Measurements from ENCODE around the gene MOGAT2. TPM values are rescaled to one million over a fixed set of nuclear protein-coding genes. Genes with fewer than 3 reads are reported as not detected.

MOGAT2 gene
- total RNA-seq, 1 experiment from 2014 or later, result 0.12 TPM

DNA sequence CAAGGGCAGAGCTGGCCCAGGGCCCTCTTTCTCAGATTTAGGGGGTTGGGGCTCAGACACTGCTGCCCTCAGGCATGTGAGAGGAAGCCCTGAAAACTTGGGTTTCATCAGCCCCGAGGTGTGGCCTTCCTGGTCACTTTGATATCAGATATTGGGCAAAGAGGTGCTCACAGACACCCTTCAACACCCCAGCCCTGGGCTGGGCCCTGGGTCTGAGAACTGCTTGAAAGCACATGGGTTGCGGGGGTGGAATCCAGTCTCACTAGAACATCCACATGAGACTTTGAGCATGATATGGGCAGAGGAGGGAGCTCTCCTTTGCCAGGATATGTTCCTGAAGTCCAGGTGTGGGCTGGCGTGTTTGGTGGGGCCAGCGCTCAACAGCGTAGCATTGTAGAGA, 61.3 kb downstream of the MOGAT2 start:
- H4K20me1 ChIP-seq (ENCODE audit: insufficient read depth), result no peaks in the 10 kb centered on the region
- no peak overlapping the region for H3K4me2 ChIP-seq (ENCODE audit: low read length)
- CTCF ChIA-PET, result interaction anchor here (0.7 to 1.0 kb wide), 2 partner anchors 24 to 906 kb away, joined by 3 read pairs; no protein-coding TSS in a partner anchor
- H3K79me2 ChIP-seq (ENCODE audit: insufficient read depth, low read length), result no peaks in the 10 kb centered on the region
- DNase-seq (ENCODE audit: low read depth, low spot score), result no peak
- POLR2A ChIA-PET, result no interaction called here
- H3K4me1 ChIP-seq (ENCODE audit: control insufficient read depth in 1 of 2, insufficient read depth in 2 of 2, low read length in 2 of 2), result peaks cover 0 to 21% of the 10 kb centered on the region in 2 experiments; a peak in 2 of 4 replicates
- no peak overlapping the region for H3K4me3 ChIP-seq (replicated peaks in 1 of 2; ENCODE audit: low read depth in 1 of 2, low read length in 2 of 2)
- BruUV-seq (replicated peaks), result no TSS peak
- RAD21 ChIA-PET (ENCODE audit: low non-redundant PET in 1 of 2, low total read pairs in 2 of 2, uncharacterized antibody in 2 of 2, unreplicated experiment in 2 of 2), result no interaction called here
- no peaks in the 10 kb centered on the region for H3K27me3 ChIP-seq (ENCODE audit: insufficient read depth, low read length)
- no peak for ATAC-seq
- TF ChIP-seq ZBTB33 (IDR thresholded peaks at IDR 0.05; ENCODE audit: extremely low read depth, insufficient replicate concordance, low read length), result no peak
- no peak for TF ChIP-seq POLR2A (IDR thresholded peaks at IDR 0.05; ENCODE audit: borderline replicate concordance, extremely low read depth, insufficient read depth, insufficient read length)
- intact Hi-C loops (cut with micrococcal nuclease), result no loop called here
- no peak overlapping the region for H2AFZ ChIP-seq (ENCODE audit: low read depth, low read length, poor library complexity, severe bottlenecking)
- H3K27ac ChIP-seq (ENCODE audit: low read depth, low read length), result no peak overlapping the region
- H3K36me3 ChIP-seq (ENCODE audit: control insufficient read depth in 1 of 2, insufficient read depth in 2 of 2, low read length in 2 of 2), result no peaks in the 10 kb centered on the region
- no peaks in the 10 kb centered on the region for H3K9me2 ChIP-seq (ENCODE audit: insufficient read depth)
- no peaks in the 10 kb centered on the region for H3K9me3 ChIP-seq (ENCODE audit: control insufficient read depth in 1 of 2, insufficient read depth in 1 of 2, low read depth in 1 of 2, low read length in 2 of 2)
- no peak overlapping the region for H3K9ac ChIP-seq (ENCODE audit: low read length)

DNA sequence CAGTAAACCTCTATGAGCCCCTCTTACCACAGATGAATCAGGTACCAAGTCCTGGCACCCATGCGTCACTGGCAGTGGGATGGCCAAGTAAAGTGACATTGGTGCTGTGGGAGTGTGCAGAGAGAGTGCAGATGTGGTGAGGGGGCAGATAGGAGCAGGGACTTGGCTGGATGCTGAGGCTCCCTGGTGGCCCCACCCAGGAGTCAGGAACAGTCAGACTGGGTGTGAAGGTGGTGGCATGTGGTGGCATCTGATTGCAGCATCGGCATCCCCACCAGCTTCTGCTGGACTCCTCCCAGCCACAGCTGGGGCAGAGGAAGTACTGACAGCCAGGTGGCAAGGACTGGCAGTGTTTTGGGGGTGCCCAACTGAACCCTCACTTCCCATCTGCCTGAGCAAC, 62.3 kb downstream of the MOGAT2 start:
- no peak overlapping the region for H2AFZ ChIP-seq (ENCODE audit: low read depth, low read length, poor library complexity, severe bottlenecking)
- DNase-seq (ENCODE audit: low read depth, low spot score), result no peak
- TF ChIP-seq, protein P1, sequence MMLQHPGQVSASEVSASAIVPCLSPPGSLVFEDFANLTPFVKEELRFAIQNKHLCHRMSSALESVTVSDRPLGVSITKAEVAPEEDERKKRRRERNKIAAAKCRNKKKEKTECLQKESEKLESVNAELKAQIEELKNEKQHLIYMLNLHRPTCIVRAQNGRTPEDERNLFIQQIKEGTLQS (IDR thresholded peaks at IDR 0.05), result no peak
- no peak for TF ChIP-seq EGR1 (IDR thresholded peaks at IDR 0.05; ENCODE audit: low read depth)
- no peak for TF ChIP-seq ZFX (IDR thresholded peaks at IDR 0.05)
- no peak for TF ChIP-seq SRF (IDR thresholded peaks at IDR 0.05; ENCODE audit: low read depth)
- TF ChIP-seq CBX3 (IDR thresholded peaks at IDR 0.05; ENCODE audit: low read depth), result no peak
- no peak for TF ChIP-seq ZNF274 (IDR thresholded peaks at IDR 0.05; ENCODE audit: low read depth, low read length)
- TF ChIP-seq, protein P2, sequence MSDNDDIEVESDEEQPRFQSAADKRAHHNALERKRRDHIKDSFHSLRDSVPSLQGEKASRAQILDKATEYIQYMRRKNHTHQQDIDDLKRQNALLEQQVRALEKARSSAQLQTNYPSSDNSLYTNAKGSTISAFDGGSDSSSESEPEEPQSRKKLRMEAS (IDR thresholded peaks at IDR 0.05), result no peak
- TF ChIP-seq EZH2 (IDR thresholded peaks at IDR 0.05), result no peak
- no peak for TF ChIP-seq ZBTB33 (IDR thresholded peaks at IDR 0.05; ENCODE audit: extremely low read depth, insufficient replicate concordance, low read length)
- TF ChIP-seq JUND (IDR thresholded peaks at IDR 0.05), result no peak
- H3K36me3 ChIP-seq (ENCODE audit: control insufficient read depth in 1 of 2, insufficient read depth in 2 of 2, low read length in 2 of 2), result no peaks in the 10 kb centered on the region
- no peaks in the 10 kb centered on the region for H3K27me3 ChIP-seq (ENCODE audit: insufficient read depth, low read length)
- CTCF ChIA-PET, result no interaction called here
- intact Hi-C loops (cut with micrococcal nuclease), result no loop called here
- no peaks in the 10 kb centered on the region for H3K9me3 ChIP-seq (ENCODE audit: control insufficient read depth in 1 of 2, insufficient read depth in 1 of 2, low read depth in 1 of 2, low read length in 2 of 2)
- BruUV-seq (replicated peaks), result no TSS peak
- H3K4me3 ChIP-seq (replicated peaks in 1 of 2; ENCODE audit: low read depth in 1 of 2, low read length in 2 of 2), result no peak overlapping the region
- no peak overlapping the region for H3K27ac ChIP-seq (ENCODE audit: low read depth, low read length)
- H3K4me2 ChIP-seq (ENCODE audit: low read length), result no peak overlapping the region
- POLR2A ChIA-PET, result no interaction called here
- no peak overlapping the region for H3K9ac ChIP-seq (ENCODE audit: low read length)
- no peak for ATAC-seq
- RAD21 ChIA-PET (ENCODE audit: low non-redundant PET in 1 of 2, low total read pairs in 2 of 2, uncharacterized antibody in 2 of 2, unreplicated experiment in 2 of 2), result no interaction called here
- no peaks in the 10 kb centered on the region for H3K9me2 ChIP-seq (ENCODE audit: insufficient read depth)
- H3K79me2 ChIP-seq (ENCODE audit: insufficient read depth, low read length), result no peaks in the 10 kb centered on the region
- no peaks in the 10 kb centered on the region for H4K20me1 ChIP-seq (ENCODE audit: insufficient read depth)
- peaks cover 0 to 21% of the 10 kb centered on the region in 2 experiments; a peak in 2 of 4 replicates for H3K4me1 ChIP-seq (ENCODE audit: control insufficient read depth in 1 of 2, insufficient read depth in 2 of 2, low read length in 2 of 2)
